NCI-H146 (cell line): ENCODE measurements around the gene MRPL45.
A peak's percentile ranks its signal among the peaks of the same experiment; 100 is the strongest.
"Not testable (repeated sequence)": the region's sequence is repeated elsewhere in the genome, so short reads cannot be mapped to it uniquely, and the experiment has no call there.

Experiments used
- DNase-seq: peaks from one replicate; lab custom pipeline; 2025; lab: John Stamatoyannopoulos, UW

Gene MRPL45

GRCh38 chr17:38296834-38297517 lies at the start of gene MRPL45:
TSS of gene MRPL45 (plus strand) at chr17:38297168. CDS start at chr17:38297184, 16 bp downstream.
- DNase-seq: peak; percentile 97

DNA sequence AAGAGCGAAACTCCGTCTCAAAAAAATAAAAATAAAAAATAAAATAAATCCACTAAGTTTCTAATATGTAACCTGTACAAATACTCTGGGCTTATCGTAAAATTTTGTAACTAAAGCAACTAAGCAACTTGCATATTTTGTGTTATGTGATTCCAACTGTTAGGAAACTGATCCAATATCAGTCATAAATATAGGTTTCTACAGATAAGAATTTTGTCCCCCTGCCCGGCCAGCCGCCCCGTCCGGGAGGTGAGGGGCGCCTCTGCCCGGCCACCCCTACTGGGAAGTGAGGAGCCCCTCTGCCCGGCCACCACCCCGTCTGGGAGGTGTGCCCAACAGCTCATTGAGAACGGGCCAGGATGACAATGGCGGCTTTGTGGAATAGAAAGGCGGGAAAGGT lies 43.8 kb upstream of the MRPL45 start:
- not testable (repeated sequence) for DNase-seq

DNA sequence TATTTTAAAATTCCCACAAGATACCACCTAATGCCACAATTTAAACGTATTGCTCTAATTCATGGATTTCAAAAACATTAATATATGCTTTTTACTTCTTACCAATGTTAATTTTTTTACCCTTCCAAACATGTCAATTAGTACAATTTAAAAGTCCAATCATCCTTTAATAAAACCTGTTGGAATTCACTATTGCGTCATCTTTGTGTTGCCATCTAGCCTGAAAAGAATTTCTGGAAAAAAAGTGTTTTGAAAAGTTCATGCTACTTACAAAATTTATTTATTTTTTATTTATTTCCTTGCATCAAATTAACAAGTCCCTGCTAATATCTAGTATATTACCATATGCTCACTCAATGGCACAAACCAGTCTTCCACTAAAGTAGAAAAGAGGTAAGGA lies 42.6 kb upstream of the MRPL45 start:
- not testable (repeated sequence) for DNase-seq

DNA sequence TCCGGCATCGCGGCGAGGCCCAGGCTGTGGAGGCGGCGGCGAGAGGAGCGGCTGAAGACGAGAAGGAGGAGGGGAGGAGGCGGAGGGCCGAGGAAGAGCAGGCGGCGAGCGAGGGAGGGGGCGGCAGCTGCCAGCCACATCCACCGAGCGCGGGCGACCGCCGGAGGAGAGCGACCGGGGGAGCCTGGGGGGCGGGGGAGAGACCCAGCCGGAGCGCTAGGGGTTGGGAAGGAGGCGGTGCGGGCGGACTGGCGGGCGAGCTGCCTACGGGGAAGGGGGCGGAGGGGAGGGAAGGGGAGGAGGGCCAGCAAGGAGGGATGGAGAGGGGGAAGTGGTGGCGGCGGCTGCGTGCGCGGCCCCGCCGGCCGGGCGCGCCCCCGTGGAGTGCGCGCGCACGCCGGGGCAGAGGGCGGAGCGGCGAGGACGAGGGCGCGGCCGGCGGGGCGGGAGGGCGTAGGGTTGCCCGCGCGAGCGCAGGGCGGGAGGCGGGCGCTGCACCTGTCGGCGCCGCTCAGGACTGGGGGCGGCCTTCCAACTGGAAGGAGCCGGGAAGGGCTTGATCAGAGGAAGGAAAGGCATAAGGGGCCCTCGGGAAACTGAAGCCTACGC lies 39.9 kb upstream of the MRPL45 start:
- peak; percentile 88 for DNase-seq

DNA sequence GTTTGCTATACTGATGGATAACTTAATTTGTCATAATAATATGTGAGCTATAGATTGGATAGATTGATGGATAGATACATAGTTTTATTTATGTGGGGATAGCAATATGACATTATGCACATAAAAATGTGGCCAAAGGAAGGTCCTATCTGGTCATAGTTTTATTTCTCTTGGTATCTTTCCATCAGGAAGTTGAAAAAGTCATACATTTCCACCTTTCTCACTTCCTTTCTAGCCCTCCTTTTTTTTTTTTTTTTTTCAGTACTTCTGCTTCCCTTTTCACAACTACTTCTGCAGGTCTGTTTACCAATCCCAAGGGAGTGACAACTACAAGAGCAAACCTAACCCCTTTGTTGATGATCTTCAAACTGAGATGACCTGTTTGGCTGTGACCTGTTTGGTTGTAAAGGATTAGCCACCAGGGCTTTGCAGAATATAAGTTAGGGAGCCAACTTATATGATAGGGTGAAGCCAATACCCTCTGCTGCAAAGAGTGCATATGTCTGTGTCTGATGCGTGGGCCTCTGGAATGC lies 30.9 kb upstream of the MRPL45 start:
- not testable (repeated sequence) for DNase-seq

DNA sequence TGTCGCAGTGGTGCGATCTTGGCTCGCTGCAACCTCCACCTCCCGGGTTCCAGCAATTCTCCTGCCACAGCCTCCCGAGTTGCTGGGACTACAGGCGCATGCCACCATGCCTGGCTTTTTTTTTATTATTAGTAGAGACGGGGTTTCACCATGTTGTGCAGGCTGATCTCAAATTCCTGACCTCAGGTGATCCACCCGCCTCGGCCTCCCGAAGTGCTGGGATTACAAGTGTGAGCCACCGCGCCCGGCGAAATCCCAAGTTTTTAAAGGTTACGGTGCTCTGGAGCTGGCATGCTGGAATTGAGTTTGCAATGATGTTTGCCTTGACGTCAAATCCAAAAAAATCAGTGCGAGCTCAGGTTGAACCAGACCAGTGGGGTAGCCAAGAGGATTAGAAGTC lies 30.4 kb upstream of the MRPL45 start:
- not testable (repeated sequence) for DNase-seq

DNA sequence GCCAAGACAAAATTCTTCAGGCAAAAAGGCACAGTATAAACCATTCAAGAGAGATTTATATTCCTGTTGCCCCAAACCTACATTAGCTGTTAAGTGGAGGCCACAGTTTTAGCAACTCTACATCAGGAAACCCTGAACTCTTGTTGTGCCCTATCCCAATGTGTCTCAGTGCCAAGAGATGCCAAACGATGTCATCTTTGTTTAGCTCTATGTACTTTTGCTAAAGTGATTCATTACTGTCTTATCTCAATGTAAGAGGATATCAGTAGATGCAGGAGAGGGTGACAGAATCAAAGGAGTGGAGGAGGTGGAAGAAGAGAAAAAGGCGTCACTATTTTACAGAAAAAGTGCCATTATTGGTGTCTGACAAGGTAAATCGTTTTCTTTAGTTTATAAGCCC lies 28.8 kb upstream of the MRPL45 start:
- DNase-seq: not testable (repeated sequence)

GRCh38 chr17:38269045-38269444 lies 27.9 kb upstream of the MRPL45 start:
- DNase-seq: not testable (repeated sequence)

DNA sequence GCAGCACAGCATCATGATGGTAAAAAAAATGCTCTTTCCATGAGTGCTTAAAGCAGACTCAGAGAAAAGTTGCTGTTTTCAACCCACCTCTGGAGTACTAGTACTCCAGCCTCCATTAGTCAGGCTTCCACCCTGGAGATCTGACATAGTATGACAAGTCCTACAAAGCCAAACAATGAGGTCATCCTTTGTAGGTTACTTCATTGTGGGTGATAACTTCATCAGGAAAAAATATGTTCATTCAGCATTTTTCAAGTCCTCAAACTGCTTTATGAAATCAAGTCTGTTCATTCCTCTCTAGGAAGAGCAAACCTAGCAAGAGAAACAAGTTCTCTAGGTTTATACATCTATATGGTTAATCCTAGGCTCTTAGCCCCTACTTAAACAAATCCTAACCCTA lies 27.4 kb upstream of the MRPL45 start:
- DNase-seq: not testable (repeated sequence)

DNA sequence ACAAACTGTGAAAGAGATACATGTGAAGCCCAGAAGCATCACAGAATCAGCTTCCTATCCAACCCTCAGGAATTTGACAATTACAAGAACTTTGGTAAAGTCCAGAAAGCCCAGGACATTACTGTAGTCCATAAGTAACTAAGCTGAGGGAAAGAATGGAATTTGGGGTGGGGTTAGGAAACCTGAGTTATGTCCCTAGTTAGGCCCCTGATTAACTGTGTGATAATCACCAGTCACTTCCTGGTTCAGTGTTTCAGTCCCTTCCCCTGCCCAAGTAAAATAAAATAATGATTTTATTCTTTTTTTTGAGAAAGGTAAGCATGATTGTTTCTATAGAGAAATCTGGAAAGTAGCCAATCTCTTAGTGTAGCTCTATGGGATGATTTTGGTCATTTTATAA lies 11.0 kb upstream of the MRPL45 start:
- not testable (repeated sequence) for DNase-seq

DNA sequence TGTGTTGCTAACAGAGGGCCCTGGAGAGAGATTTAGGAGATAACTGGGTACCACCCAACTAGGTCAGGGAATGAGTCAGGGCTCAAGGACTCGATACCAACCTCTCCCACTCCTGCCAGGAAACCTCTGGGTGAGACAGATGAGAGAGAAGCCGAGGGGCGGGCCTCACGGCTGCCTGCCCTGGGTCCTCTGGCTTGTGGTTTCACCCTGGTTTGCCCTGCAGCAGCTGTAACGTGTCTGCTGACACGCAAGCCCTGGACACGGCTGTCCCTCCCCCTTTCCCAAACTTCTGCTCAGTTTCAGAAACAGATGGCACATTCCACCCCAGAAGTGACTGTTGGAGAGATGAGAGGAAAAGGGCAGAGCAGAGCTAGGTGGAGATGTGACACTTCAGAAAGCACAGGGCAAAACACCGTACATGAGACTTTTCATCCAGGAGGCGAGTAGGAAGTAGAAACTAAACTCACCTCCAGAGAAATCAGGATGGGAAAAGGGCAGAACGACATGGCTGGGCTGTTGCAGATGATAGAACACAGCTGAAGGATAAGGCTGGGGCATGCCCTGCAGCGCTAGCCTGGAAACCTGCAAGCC lies 10.4 kb upstream of the MRPL45 start:
- not testable (repeated sequence) for DNase-seq

GRCh38 chr17:38288217-38288827 lies 8.6 kb upstream of the MRPL45 start:
- DNase-seq: peak; percentile 26

GRCh38 chr17:38289760-38290159 lies 7.2 kb upstream of the MRPL45 start:
- not testable (repeated sequence) for DNase-seq

- DNase-seq: peak; percentile 8
Measured at GRCh38 chr17:38295602-38296365, 1.2 kb upstream of the MRPL45 start.

DNA sequence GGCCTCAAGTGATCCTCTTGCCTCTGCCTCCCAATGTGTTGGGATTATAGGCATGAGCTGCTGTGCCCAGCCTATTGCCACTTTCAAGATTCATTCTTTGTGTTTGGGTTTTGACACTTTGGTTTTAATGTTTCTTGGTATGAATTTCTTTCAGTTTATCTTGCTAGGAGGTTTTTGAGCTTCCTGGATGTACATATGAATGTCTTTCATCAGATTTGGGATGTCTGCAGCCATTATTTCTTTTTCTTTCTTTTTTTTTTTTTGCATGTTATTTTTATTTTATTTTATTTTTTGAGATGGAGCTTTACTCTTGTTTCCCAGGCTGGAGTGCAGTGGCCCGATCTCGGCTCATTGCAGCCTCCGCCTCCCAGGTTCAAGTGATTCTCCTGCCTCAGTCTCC lies 18.5 kb downstream of the MRPL45 start:
- no peak for DNase-seq

DNA sequence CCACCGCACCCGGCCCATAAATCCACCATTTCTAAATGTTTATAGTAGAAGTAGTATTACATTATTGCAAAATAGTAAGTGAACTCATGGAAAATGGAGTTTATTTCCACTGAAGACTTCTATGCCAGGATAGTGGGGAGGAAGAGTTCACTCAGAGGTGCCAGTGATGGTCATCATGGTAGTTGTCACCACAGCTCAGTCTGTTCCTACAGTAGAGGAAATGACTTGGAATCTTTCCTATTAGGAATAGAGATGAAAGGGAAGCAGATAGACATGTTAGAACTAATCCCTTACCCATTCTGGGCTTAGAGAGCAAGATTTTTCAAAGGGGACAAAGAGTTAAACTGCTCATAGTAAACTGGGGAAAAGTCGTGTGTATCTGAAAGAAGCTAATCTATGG lies 20.1 kb downstream of the MRPL45 start:
- DNase-seq: no peak

- no peak for DNase-seq
Measured at GRCh38 chr17:38320482-38320881, 23.5 kb downstream of the MRPL45 start.

- peak; percentile 45 for DNase-seq
Measured at GRCh38 chr17:38322156-38322779, 25.3 kb downstream of the MRPL45 start.

DNA sequence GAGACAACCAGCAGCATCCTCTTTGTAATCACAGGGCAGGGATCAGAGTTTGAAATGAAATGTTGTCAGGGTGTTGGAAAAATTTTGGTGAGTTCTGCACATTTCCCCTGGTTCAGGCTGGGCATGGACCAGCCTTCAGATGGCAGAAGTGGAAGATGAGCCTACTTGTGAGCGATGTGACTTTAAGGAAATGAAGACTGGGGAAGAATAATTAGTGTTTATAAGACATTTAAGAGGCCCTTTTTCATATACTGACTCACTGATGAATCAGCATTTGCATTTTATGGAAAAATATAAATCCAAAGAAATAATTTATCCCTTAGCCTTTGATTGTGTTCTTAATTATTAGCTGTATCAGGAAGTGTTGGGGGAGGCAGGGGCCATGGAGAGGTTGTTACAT lies 25.9 kb downstream of the MRPL45 start:
- DNase-seq: no peak

- no peak for DNase-seq
Measured at GRCh38 chr17:38324141-38324697, 27.3 kb downstream of the MRPL45 start.

- DNase-seq: no peak
Measured at GRCh38 chr17:38324772-38325171, 27.8 kb downstream of the MRPL45 start.
